ENCODE results near the gene CLTCL1.

CLTCL1 gene

DNA sequence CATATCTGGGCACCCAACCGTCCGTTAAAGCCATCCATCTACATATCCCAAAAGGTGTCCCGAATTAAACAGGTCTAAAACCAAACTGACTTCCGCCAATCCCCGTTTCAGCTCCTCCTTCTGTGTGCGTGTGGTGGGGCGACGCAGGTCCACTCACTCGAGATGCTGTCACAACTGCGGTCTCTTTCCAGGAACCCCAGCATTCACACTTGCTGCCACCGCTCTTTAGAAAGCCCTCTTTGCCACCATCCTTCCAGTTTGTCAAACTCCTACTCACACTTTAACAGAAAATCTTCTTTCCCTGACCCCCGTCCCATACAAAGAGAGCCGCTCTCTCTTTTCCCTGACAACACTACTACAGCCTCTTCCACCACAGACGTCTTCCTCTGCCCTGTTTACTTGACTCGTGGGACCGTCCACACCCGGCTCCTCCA lies 147.5 kb downstream of the CLTCL1 start:
- ChIA-PET POLR2A (interaction anchor here (0.8 to 2.9 kb wide), 19 partner anchors 8 to 352 kb away, joined by 3 to 29 read pairs (median 7); partner anchors contain the start of genes CDC45, CLTCL1, DGCR2 and SLC25A1), CTCF (interaction anchor here (0.7 to 1.8 kb wide), 8 partner anchors 8 to 35 kb away, joined by 3 to 10 read pairs (median 4); partner anchors contain the start of genes DGCR2 and SLC25A1)
- DNase-seq (ENCODE audit: extremely low spot score) = no peak
- TF ChIP-seq SP1 (IDR thresholded peaks at IDR 0.05) (no peak), FOXM1 (IDR thresholded peaks at IDR 0.05; ENCODE audit: borderline replicate concordance) (no peak), ZNF384 (IDR thresholded peaks at IDR 0.05) (no peak), LEF1 (IDR thresholded peaks at IDR 0.05; ENCODE audit: borderline replicate concordance) (no peak), L3MBTL2 (conservative IDR thresholded peaks at IDR 0.05) (no peak), FOXK2 (IDR thresholded peaks at IDR 0.05) (no peak), SUZ12 (IDR thresholded peaks at IDR 0.05) (no peak), CTBP1 (IDR thresholded peaks at IDR 0.05; ENCODE audit: borderline replicate concordance) (no peak), BHLHE40 (IDR thresholded peaks at IDR 0.05; ENCODE audit: borderline replicate concordance) (no peak), TARDBP (IDR thresholded peaks at IDR 0.05) (no peak), NFRKB (IDR thresholded peaks at IDR 0.05) (no peak), HDGF (IDR thresholded peaks at IDR 0.05; ENCODE audit: borderline replicate concordance) (no peak), FOXA1 (IDR thresholded peaks at IDR 0.05) (no peak), ARNT (IDR thresholded peaks at IDR 0.05) (no peak), ELF4 (IDR thresholded peaks at IDR 0.05) (no peak)
- TF ChIP-seq, protein P1, sequence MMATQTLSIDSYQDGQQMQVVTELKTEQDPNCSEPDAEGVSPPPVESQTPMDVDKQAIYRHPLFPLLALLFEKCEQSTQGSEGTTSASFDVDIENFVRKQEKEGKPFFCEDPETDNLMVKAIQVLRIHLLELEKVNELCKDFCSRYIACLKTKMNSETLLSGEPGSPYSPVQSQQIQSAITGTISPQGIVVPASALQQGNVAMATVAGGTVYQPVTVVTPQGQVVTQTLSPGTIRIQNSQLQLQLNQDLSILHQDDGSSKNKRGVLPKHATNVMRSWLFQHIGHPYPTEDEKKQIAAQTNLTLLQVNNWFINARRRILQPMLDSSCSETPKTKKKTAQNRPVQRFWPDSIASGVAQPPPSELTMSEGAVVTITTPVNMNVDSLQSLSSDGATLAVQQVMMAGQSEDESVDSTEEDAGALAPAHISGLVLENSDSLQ (IDR thresholded peaks at IDR 0.05) = no peak

DNA sequence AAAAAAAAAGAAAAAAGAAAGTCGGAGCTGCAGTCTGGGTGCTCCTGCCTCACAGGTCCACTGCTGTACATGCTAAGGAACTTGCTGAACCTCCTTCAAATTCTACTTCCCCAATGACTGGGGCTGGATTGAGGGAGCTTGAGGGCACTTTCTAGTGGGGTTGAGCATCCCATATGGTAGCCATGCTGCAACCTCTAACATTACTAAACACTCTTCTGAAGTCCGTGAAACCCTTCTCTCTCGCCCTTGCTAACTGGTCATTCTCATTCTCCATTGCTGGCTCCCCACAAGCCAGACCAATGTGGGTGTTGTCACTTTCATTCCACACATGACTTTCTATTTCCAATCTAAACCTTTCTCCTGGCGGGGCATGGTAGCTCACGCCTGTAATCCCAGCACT lies 148.3 kb downstream of the CLTCL1 start:
- TF ChIP-seq BHLHE40 (IDR thresholded peaks at IDR 0.05; ENCODE audit: borderline replicate concordance) = no peak
- no peak for TF ChIP-seq CTBP1 (IDR thresholded peaks at IDR 0.05; ENCODE audit: borderline replicate concordance)
- TF ChIP-seq ZNF384 (IDR thresholded peaks at IDR 0.05) = no peak
- no peak for TF ChIP-seq L3MBTL2 (conservative IDR thresholded peaks at IDR 0.05)
- no peak for TF ChIP-seq ELF4 (IDR thresholded peaks at IDR 0.05)
- TF ChIP-seq ARNT (IDR thresholded peaks at IDR 0.05) = no peak
- no peak for TF ChIP-seq HDGF (IDR thresholded peaks at IDR 0.05; ENCODE audit: borderline replicate concordance)
- TF ChIP-seq FOXA1 (IDR thresholded peaks at IDR 0.05) = no peak
- no peak for TF ChIP-seq LEF1 (IDR thresholded peaks at IDR 0.05; ENCODE audit: borderline replicate concordance)
- TF ChIP-seq NFRKB (IDR thresholded peaks at IDR 0.05) = no peak
- no peak for TF ChIP-seq FOXK2 (IDR thresholded peaks at IDR 0.05)
- no peak for TF ChIP-seq SP1 (IDR thresholded peaks at IDR 0.05)
- TF ChIP-seq SUZ12 (IDR thresholded peaks at IDR 0.05) = no peak
- no peak for TF ChIP-seq TARDBP (IDR thresholded peaks at IDR 0.05)
- no peak for TF ChIP-seq FOXM1 (IDR thresholded peaks at IDR 0.05; ENCODE audit: borderline replicate concordance)
- TF ChIP-seq, protein P1 (IDR thresholded peaks at IDR 0.05) = no peak
- ChIA-PET CTCF (no interaction called here), POLR2A (interaction anchor here (1.0 to 2.9 kb wide), 4 partner anchors 10 to 23 kb away, joined by 3 to 29 read pairs (median 16); partner anchors contain the start of gene DGCR2)
- no peak for DNase-seq (ENCODE audit: extremely low spot score)

DNA sequence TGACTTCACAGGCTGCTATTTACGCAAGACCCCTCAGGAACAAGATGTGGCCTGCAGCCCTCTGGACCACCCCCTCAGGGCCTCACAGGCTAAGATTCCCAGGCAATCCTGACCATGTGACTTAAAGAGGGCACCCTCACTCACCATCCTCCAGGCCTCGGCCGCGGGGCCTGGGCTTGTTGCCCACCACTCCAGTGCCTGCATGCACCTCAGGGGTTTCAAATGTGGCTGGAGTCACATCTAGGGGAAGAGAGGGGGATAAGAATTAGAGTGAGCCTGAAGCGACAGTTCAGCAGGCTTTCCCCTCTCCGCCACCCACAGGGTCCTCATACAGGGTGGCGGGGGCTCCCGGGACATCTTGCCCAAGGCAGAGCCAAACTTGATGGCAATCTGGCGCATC lies 149.1 kb downstream of the CLTCL1 start:
- DNase-seq (ENCODE audit: extremely low spot score) = no peak
- POLR2A ChIA-PET = no interaction called here
- CTCF ChIA-PET = no interaction called here
- TF ChIP-seq L3MBTL2 (conservative IDR thresholded peaks at IDR 0.05) (no peak), SUZ12 (IDR thresholded peaks at IDR 0.05) (no peak), FOXA1 (IDR thresholded peaks at IDR 0.05) (no peak), ELF4 (IDR thresholded peaks at IDR 0.05) (no peak), ZNF384 (IDR thresholded peaks at IDR 0.05) (no peak), FOXM1 (IDR thresholded peaks at IDR 0.05; ENCODE audit: borderline replicate concordance) (no peak), BHLHE40 (IDR thresholded peaks at IDR 0.05; ENCODE audit: borderline replicate concordance) (no peak)
- TF ChIP-seq, protein P1 (IDR thresholded peaks at IDR 0.05) = no peak

DNA sequence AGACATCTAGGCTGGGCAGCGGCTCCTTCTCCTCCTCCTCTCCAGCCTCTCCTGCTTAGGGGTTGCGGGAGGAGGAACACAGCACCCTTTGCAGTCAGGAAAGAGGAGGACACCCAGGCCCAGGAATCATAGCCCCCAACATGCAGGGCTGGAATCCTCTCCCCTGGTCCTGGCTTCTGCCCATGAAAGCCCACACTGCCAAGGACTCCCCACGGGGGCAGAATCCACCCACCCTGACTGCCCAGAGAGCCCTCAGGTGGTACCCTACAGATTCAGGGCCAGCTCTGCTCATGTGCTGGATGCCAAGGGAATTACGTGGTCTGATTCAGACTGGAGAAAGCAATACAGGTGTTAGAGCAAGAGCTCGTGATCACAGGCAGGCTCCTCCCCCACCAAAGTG lies 151.5 kb downstream of the CLTCL1 start:
- POLR2A ChIA-PET = no interaction called here
- no peak for DNase-seq (ENCODE audit: extremely low spot score)
- no peak for TF ChIP-seq LEF1 (IDR thresholded peaks at IDR 0.05; ENCODE audit: borderline replicate concordance)
- TF ChIP-seq, protein P1 (IDR thresholded peaks at IDR 0.05) = no peak
- CTCF ChIA-PET = no interaction called here

DNA sequence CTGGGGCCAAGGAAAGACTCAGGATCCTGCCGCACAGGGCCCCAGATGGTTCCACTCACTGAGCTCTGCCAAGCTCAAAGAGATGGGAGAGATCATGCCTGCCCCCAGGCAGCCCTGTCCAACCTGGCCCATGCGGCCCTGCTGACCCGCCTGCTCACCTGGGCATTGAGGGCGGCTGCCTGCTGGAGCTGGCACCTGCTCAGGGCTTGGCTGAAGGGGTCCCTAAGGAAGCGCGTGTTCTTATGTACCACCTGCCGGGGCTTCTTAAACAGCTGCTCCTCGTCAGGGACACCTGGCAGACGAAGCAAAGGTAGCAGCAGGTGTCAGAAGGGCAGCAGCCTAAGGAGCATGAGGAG lies 152.5 kb downstream of the CLTCL1 start:
- POLR2A ChIA-PET = interaction anchor here (1.2 kb wide), 1 partner anchor 16 kb away, joined by 5 read pairs; the partner anchor contains the start of gene DGCR2
- DNase-seq (ENCODE audit: extremely low spot score) = no peak
- TF ChIP-seq LEF1 (IDR thresholded peaks at IDR 0.05; ENCODE audit: borderline replicate concordance) (no peak), NFRKB (IDR thresholded peaks at IDR 0.05) (no peak), FOXK2 (IDR thresholded peaks at IDR 0.05) (no peak), ARNT (IDR thresholded peaks at IDR 0.05) (no peak), FOXA1 (IDR thresholded peaks at IDR 0.05) (no peak), L3MBTL2 (conservative IDR thresholded peaks at IDR 0.05) (no peak)
- CTCF ChIA-PET = no interaction called here

Measured in HEK293T (cell line).